ENCODE measurements around the gene FKBP11.

The FKBP11 gene

DNA sequence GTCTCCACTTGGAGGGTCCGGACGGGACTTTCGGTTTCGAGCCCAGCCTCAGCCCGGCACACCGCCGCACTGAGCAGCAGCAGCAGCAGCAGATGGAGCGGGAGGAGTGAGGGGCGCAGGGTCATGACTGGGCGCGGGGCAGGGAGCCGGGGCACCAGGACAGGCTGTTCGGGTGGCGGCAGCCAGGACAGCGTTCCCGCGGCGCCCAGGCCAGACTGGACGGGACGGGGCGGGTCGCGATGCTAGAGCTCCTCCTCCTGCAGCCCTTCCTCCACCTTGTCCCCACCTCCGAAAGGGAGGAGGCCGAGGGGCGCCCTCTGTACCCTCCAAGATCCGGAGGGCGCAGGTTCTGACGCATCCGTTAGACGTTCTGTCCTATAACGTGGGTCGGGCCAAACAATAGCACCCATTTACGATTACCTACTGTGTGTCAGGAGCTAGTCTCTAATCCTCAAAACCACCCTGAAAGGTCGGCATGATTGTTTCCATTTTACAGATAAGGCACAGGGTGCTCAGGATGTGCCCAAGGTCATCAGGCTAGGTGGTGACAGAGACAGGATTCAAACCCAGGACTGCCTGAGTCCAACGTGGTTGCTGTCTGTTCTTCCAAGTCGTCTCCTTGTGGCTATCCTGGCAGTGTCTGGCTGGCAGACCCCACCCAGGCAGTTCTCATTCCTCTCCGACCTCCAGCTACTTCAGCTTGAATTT, at the start of gene FKBP11:
Gene FKBP11 (minus strand): TSS at position 189 of the 708 bp plus-strand sequence. CDS start 64 bp downstream, at position 125.
- TF ChIP-seq, protein P1, sequence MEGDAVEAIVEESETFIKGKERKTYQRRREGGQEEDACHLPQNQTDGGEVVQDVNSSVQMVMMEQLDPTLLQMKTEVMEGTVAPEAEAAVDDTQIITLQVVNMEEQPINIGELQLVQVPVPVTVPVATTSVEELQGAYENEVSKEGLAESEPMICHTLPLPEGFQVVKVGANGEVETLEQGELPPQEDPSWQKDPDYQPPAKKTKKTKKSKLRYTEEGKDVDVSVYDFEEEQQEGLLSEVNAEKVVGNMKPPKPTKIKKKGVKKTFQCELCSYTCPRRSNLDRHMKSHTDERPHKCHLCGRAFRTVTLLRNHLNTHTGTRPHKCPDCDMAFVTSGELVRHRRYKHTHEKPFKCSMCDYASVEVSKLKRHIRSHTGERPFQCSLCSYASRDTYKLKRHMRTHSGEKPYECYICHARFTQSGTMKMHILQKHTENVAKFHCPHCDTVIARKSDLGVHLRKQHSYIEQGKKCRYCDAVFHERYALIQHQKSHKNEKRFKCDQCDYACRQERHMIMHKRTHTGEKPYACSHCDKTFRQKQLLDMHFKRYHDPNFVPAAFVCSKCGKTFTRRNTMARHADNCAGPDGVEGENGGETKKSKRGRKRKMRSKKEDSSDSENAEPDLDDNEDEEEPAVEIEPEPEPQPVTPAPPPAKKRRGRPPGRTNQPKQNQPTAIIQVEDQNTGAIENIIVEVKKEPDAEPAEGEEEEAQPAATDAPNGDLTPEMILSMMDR (IDR thresholded peaks at IDR 0.05), result no peak
- peak; percentile 75 for DNase-seq (ENCODE audit: low spot score)
- Histone ChIP-seq H3K4me3 (peak within 1 kb of the TSS; percentile 95), H3K27ac (peak within 1 kb of the TSS; percentile 13 to 68)

DNA sequence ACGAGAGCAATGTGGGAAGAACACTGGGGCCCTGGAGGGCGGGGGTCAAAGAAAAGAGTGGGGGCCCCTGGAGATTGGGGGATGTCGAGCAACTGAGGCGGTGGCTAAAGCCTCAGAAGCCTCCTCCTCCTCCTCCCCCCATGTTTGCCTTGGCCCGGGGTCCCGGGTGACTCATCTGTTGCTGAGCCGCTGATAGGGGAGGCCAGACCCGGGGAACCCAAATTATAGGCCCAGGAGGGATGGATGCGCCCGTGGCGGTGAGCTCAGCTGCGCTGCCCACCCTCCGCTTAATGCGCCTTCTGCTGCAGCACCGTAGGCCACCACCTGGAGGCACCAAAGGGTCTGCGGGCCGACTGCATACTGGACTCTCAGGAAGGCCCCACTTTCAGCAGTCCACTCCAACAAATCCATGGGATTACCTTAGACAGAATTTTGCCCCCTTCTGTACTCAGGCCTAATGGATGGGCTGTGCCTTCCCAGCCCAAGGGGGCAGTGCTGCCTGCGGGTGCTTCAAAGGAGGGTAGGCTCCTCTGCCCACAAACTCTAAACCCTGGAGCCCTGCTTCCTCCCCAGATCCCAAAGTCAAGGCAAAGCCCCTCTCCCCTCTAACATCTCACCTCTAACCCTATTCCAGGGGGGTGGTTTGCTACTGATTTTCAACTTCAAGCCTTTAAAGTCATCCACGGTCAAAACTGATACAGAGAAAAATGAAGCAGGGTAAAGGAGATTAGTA, 48.8 kb upstream of the FKBP11 start:
- DNase-seq (ENCODE audit: low spot score), result no peak
- TF ChIP-seq, protein P1 (IDR thresholded peaks at IDR 0.05), result peak; percentile 46
- Histone ChIP-seq H3K4me3 (no peak overlapping the region), H3K27ac (peak overlapping the region in 1 of 2 donors; percentile 37)

DNA sequence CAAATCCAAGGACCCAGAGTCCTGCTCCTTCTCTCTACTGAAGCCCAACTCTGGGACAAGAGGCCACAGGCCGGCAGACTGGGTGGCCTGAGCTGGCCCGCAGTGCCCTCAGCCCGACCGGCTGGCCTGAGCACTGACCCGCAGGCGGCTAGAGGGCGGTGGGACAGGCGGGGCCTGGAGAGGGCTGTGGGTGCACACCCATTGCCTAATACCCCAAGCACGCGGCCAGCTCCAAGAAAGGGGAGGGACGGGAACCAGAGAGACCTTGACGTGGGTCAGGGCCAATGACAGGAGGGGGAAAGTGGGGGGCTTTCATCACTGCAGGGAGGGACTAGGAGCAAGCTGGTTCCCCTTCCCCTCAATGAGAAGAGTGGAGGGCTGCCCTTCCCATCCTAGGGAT, 48.2 kb upstream of the FKBP11 start:
- H3K27ac ChIP-seq, result peak overlapping the region in 1 of 2 donors; percentile 37
- TF ChIP-seq, protein P1 (IDR thresholded peaks at IDR 0.05), result no peak
- DNase-seq (ENCODE audit: low spot score), result no peak
- H3K4me3 ChIP-seq, result no peak overlapping the region

DNA sequence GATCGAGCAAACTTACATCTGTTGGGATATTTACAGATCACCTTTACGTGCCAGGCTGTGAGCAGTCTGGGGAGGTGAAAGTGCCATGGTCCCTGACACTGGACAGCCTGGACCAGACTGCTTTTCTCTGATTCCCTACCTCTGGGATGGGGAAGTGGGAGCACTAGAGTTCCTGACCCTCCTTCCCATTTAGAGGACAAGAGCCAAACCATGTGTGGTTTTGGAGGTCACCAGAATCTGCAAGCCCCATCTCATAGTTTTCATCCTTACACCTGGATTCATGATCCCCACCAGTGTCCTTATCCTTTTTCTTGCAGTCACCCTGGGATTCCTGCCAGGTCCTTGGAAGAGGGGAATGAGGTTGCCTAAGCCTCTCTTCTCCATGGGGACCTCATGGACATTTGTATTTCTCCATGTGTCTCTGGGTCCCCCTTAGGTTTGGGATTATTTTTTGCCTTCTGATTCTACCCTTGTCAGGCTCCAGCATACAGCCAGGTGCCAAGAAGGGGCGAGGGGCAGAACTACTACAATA, 47.7 kb upstream of the FKBP11 start:
- Histone ChIP-seq H3K27ac (peak overlapping the region in 1 of 2 donors; percentile 37), H3K4me3 (no peak overlapping the region)
- no peak for DNase-seq (ENCODE audit: low spot score)
- TF ChIP-seq, protein P1 (IDR thresholded peaks at IDR 0.05), result no peak

DNA sequence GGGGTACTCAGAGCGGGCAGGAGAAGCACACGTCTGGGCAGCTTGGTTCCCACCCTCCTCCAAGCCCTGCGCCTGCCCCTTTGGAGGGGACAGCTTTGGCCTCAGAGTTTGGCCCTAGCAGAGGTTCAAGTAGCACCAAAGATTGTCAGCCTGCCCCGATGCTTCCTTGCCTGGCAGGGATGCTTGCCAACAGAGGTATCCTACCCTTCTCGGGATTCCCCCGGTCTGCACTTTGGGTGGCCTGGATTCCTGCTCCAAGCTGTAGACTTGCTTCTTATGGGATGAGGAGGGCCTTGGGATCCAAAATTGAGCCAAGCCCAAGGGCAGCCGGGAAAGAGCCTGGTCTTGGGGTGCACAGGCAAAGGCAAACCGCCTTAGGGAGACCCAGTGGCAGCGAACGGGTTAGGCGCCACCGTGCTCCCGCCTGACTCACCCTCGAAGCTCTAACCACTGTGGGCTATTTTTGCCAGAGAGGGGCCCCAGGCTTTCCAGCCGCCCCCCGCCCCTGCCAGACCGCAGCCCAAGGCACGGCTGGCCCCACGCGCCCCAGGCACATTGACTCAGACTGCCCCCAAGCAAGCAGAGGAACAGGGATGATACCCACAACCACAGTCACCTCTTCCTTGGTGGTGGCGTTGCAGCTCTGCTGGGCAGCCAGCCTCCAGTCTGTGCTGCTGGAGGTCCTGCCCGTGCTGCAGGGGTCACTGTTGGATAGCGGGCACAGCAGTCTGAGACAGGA, 47.1 kb upstream of the FKBP11 start:
- TF ChIP-seq, protein P1 (IDR thresholded peaks at IDR 0.05), result no peak
- DNase-seq (ENCODE audit: low spot score), result no peak
- H3K4me3 ChIP-seq, result no peak overlapping the region
- H3K27ac ChIP-seq, result no peak overlapping the region

DNA sequence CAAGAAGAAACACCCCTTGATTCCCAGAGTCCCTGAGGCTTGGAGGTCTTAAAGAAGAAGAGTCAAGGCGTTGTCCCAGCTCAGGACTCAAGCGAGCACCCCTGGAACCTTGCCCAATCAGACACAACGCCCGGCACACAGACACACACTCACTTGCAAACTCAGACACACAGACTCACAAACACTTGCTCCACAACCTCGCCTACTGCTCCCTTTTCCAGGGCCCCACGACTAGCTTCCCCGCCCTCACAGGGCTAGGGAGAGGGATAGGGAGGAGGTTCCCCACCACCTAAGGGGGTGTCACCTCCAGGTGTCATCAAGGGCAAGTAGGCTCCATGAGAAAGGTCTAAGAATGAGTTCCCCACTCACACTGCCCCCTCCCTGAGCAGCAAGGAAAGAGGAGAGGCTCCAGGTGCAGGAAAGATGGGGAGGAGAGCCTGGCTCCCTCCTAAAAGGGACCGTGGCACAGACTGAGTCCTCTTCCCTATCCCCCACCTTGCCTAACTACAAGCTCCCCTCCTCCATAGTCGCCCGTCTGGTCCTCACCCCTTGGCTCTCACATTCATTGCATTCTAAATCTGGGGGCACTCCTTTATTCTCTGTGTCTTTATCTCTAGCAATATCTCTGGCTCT, 45.5 kb upstream of the FKBP11 start:
- H3K4me3 ChIP-seq, result peak overlapping the region; percentile 63
- H3K27ac ChIP-seq, result no peak overlapping the region
- DNase-seq (ENCODE audit: low spot score), result no peak
- TF ChIP-seq, protein P1 (IDR thresholded peaks at IDR 0.05), result no peak

All from coronary artery (tissue), 2 donors.